NAMALWA (cell line): ENCODE measurements around the gene DOLPP1.
"Not testable (repeated sequence)": the region's sequence is repeated elsewhere in the genome, so short reads cannot be mapped to it uniquely, and the experiment has no call there.

Experiments used
- DNase-seq: peaks from one replicate; pipeline ENCODE4 v3.0.0-alpha.2; 2015; ENCODE audit warnings: low spot score

Gene DOLPP1

GRCh38 chr9:129111528-129112151, 30.7 kb downstream of the DOLPP1 start:
- peak; percentile 44 for DNase-seq

GRCh38 chr9:129112526-129112925, 31.6 kb downstream of the DOLPP1 start:
- not testable (repeated sequence) for DNase-seq

GRCh38 chr9:129113645-129114304, 32.9 kb downstream of the DOLPP1 start:
- no peak for DNase-seq

GRCh38 chr9:129118799-129119198, 37.9 kb downstream of the DOLPP1 start:
- DNase-seq, result no peak

GRCh38 chr9:129121483-129121882, 40.6 kb downstream of the DOLPP1 start:
- DNase-seq, result no peak

- DNase-seq, result no peak
Observed at GRCh38 chr9:129122133-129122532, 41.2 kb downstream of the DOLPP1 start.

GRCh38 chr9:129122976-129123375, 42.1 kb downstream of the DOLPP1 start:
- DNase-seq, result not testable (repeated sequence)

- no peak for DNase-seq
Observed at GRCh38 chr9:129124506-129125069, 43.7 kb downstream of the DOLPP1 start.

GRCh38 chr9:129125478-129125877, 44.6 kb downstream of the DOLPP1 start:
- no peak for DNase-seq

GRCh38 chr9:129126749-129127618, 46.1 kb downstream of the DOLPP1 start:
- no peak for DNase-seq

- no peak for DNase-seq
Observed at GRCh38 chr9:129128689-129129088, 47.8 kb downstream of the DOLPP1 start.

GRCh38 chr9:129130271-129130670, 49.4 kb downstream of the DOLPP1 start:
- not testable (repeated sequence) for DNase-seq

- DNase-seq, result no peak
Observed at GRCh38 chr9:129130791-129131190, 49.9 kb downstream of the DOLPP1 start.

GRCh38 chr9:129131300-129132145, 50.6 kb downstream of the DOLPP1 start:
- DNase-seq, result peak; percentile 87

- DNase-seq, result no peak
Observed at GRCh38 chr9:129133082-129133481, 52.2 kb downstream of the DOLPP1 start.

- no peak for DNase-seq
Observed at GRCh38 chr9:129135476-129135875, 54.6 kb downstream of the DOLPP1 start.

- no peak for DNase-seq
Observed at GRCh38 chr9:129136446-129137035, 55.6 kb downstream of the DOLPP1 start.

GRCh38 chr9:129137292-129138143, 56.6 kb downstream of the DOLPP1 start:
- no peak for DNase-seq

GRCh38 chr9:129138144-129138462, 57.2 kb downstream of the DOLPP1 start:
- no peak for DNase-seq

GRCh38 chr9:129138476-129139232, 57.7 kb downstream of the DOLPP1 start:
- no peak for DNase-seq
